ENCODE measurements around the gene NUP210L.

NUP210L gene

DNA sequence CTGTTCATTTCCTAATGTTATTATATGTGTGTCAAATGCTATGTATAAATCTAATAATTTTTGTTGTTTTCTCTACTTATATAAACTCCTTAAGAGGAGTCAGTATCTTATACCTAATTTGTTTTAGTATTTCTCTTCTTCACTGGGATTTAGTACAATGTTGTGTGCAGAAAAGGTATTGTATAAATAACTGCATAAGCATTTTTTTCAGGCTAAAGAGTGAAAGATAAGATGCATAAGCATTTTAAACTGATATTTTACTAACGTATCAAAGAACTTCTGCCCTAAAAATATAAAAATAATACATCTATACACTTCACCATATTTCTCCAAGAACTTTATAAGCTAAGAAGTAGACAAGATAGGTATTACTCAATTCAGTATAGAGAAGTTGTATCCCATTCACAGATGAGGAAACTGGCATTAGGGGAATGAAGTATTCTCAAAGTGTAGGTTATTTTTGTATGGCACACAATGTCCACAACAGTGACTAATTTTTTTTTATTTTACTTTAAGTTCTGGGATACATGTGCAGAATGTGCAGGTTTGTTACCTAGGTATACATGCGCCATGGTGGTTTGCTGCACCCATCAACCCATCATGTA lies 59.3 kb downstream of the NUP210L start:
- no peaks in the 10 kb centered on the region for H3F3A ChIP-seq (ENCODE audit: low read depth)
- H3K9ac ChIP-seq (ENCODE audit: low read depth, low read length, poor library complexity, severe bottlenecking) = no peak overlapping the region
- no peaks in the 10 kb centered on the region for H3K4me1 ChIP-seq (ENCODE audit: insufficient read depth, low read length, poor library complexity, severe bottlenecking)
- no peak for TF ChIP-seq EZH2phosphoT487 (IDR thresholded peaks at IDR 0.05; ENCODE audit: borderline replicate concordance)
- TF ChIP-seq, protein P1, sequence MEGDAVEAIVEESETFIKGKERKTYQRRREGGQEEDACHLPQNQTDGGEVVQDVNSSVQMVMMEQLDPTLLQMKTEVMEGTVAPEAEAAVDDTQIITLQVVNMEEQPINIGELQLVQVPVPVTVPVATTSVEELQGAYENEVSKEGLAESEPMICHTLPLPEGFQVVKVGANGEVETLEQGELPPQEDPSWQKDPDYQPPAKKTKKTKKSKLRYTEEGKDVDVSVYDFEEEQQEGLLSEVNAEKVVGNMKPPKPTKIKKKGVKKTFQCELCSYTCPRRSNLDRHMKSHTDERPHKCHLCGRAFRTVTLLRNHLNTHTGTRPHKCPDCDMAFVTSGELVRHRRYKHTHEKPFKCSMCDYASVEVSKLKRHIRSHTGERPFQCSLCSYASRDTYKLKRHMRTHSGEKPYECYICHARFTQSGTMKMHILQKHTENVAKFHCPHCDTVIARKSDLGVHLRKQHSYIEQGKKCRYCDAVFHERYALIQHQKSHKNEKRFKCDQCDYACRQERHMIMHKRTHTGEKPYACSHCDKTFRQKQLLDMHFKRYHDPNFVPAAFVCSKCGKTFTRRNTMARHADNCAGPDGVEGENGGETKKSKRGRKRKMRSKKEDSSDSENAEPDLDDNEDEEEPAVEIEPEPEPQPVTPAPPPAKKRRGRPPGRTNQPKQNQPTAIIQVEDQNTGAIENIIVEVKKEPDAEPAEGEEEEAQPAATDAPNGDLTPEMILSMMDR (conservative IDR thresholded peaks at IDR 0.05; ENCODE audit: low read length) = no peak
- H3K9me3 ChIP-seq (ENCODE audit: insufficient read depth, low read depth, low read length) = no peaks in the 10 kb centered on the region
- H3K4me3 ChIP-seq (ENCODE audit: low read length, poor library complexity, severe bottlenecking) = no peak overlapping the region
- no peaks in the 10 kb centered on the region for H3K79me2 ChIP-seq (ENCODE audit: insufficient read depth, low read length)
- no peaks in the 10 kb centered on the region for H4K20me1 ChIP-seq (ENCODE audit: insufficient read depth, low read length, poor library complexity, severe bottlenecking)
- H3K4me2 ChIP-seq (ENCODE audit: low read depth, low read length, poor library complexity, severe bottlenecking) = no peak overlapping the region
- no peaks in the 10 kb centered on the region for H3K9me2 ChIP-seq (replicated peaks; ENCODE audit: low read depth, low read length)
- no peak overlapping the region for H2AFZ ChIP-seq (ENCODE audit: low read length)
- no peaks in the 10 kb centered on the region for H3K36me3 ChIP-seq (ENCODE audit: insufficient read depth, low read length)
- H3K27me3 ChIP-seq (ENCODE audit: insufficient read depth, low read length, poor library complexity, severe bottlenecking) = no peaks in the 10 kb centered on the region

DNA sequence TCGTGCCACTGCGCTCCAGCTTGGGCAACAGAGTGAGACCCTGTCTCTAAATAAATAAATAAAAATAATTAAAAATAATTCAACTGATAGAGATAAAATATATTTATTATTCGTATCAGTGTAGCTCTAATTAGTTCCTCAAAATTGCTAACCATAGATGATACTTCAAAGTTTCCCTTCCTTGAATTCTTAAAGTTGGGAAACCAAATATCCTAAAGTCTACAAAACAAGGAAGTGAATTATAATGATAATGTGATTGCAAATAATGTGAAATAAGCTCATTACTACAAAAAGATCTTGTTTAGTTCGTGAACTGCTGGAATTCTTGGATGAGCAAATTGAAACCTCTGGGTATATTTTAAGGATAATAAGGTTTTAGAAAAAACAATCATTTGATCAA lies 60.5 kb downstream of the NUP210L start:
- no peaks in the 10 kb centered on the region for H3F3A ChIP-seq (ENCODE audit: low read depth)
- H3K4me1 ChIP-seq (ENCODE audit: insufficient read depth, low read length, poor library complexity, severe bottlenecking) = no peaks in the 10 kb centered on the region
- H3K79me2 ChIP-seq (ENCODE audit: insufficient read depth, low read length) = no peaks in the 10 kb centered on the region
- TF ChIP-seq EZH2phosphoT487 (IDR thresholded peaks at IDR 0.05; ENCODE audit: borderline replicate concordance) = no peak
- TF ChIP-seq, protein P1 (conservative IDR thresholded peaks at IDR 0.05; ENCODE audit: low read length) = no peak
- H3K9me3 ChIP-seq (ENCODE audit: insufficient read depth, low read depth, low read length) = no peaks in the 10 kb centered on the region
- H2AFZ ChIP-seq (ENCODE audit: low read length) = no peak overlapping the region
- no peak overlapping the region for H3K9ac ChIP-seq (ENCODE audit: low read depth, low read length, poor library complexity, severe bottlenecking)
- no peak overlapping the region for H3K4me3 ChIP-seq (ENCODE audit: low read length, poor library complexity, severe bottlenecking)
- no peaks in the 10 kb centered on the region for H3K36me3 ChIP-seq (ENCODE audit: insufficient read depth, low read length)
- H4K20me1 ChIP-seq (ENCODE audit: insufficient read depth, low read length, poor library complexity, severe bottlenecking) = no peaks in the 10 kb centered on the region
- H3K4me2 ChIP-seq (ENCODE audit: low read depth, low read length, poor library complexity, severe bottlenecking) = no peak overlapping the region
- H3K27me3 ChIP-seq (ENCODE audit: insufficient read depth, low read length, poor library complexity, severe bottlenecking) = no peaks in the 10 kb centered on the region
- H3K9me2 ChIP-seq (replicated peaks; ENCODE audit: low read depth, low read length) = no peaks in the 10 kb centered on the region

DNA sequence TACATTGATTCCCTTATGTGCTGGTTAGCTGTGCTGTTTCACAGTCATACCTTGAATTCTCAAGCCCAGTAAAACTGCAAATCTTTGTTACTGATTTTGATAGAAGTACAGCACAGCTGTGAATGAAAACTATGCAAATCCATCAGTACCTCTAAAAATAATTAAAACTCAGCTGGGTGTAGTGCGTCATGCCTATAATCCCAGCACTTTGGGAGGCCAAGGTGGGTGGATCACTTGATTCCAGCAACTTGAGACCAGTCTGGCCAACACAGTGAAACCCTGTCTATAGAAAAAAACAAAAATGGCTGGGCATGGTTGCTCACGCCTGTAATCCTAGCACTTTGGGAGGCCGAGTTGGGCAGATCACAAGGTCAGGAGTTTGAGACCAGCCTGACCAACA lies 61.2 kb downstream of the NUP210L start:
- no peaks in the 10 kb centered on the region for H3K36me3 ChIP-seq (ENCODE audit: insufficient read depth, low read length)
- H3K27me3 ChIP-seq (ENCODE audit: insufficient read depth, low read length, poor library complexity, severe bottlenecking) = no peaks in the 10 kb centered on the region
- H3K9me3 ChIP-seq (ENCODE audit: insufficient read depth, low read depth, low read length) = no peaks in the 10 kb centered on the region
- no peaks in the 10 kb centered on the region for H3K79me2 ChIP-seq (ENCODE audit: insufficient read depth, low read length)
- no peak overlapping the region for H2AFZ ChIP-seq (ENCODE audit: low read length)
- H4K20me1 ChIP-seq (ENCODE audit: insufficient read depth, low read length, poor library complexity, severe bottlenecking) = no peaks in the 10 kb centered on the region
- H3K4me2 ChIP-seq (ENCODE audit: low read depth, low read length, poor library complexity, severe bottlenecking) = no peak overlapping the region
- H3K9ac ChIP-seq (ENCODE audit: low read depth, low read length, poor library complexity, severe bottlenecking) = no peak overlapping the region
- no peaks in the 10 kb centered on the region for H3F3A ChIP-seq (ENCODE audit: low read depth)
- no peaks in the 10 kb centered on the region for H3K9me2 ChIP-seq (replicated peaks; ENCODE audit: low read depth, low read length)
- TF ChIP-seq EZH2phosphoT487 (IDR thresholded peaks at IDR 0.05; ENCODE audit: borderline replicate concordance) = no peak
- no peak overlapping the region for H3K4me3 ChIP-seq (ENCODE audit: low read length, poor library complexity, severe bottlenecking)
- no peaks in the 10 kb centered on the region for H3K4me1 ChIP-seq (ENCODE audit: insufficient read depth, low read length, poor library complexity, severe bottlenecking)

DNA sequence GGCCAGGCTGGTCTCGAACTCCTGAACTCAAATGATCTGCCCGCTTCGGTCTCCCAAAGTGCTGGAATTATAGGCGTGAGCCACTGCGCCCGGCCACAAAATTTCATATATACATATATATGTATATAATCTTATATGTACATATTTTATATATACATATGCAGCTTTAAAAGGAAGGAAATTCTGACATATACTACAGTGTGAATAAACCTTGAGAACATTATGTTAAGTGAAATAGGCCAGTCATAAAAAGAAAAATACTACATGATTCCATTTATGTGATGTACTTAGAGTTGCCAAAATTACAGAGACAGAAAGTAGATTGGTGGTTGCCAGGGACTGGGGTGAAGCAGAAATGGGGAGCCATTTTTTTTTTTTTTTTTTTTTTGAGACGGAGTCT lies 63.2 kb downstream of the NUP210L start:
- H3K79me2 ChIP-seq (ENCODE audit: insufficient read depth, low read length) = no peaks in the 10 kb centered on the region
- H3F3A ChIP-seq (ENCODE audit: low read depth) = no peaks in the 10 kb centered on the region
- no peaks in the 10 kb centered on the region for H4K20me1 ChIP-seq (ENCODE audit: insufficient read depth, low read length, poor library complexity, severe bottlenecking)
- H3K4me2 ChIP-seq (ENCODE audit: low read depth, low read length, poor library complexity, severe bottlenecking) = no peak overlapping the region
- no peaks in the 10 kb centered on the region for H3K9me3 ChIP-seq (ENCODE audit: insufficient read depth, low read depth, low read length)
- TF ChIP-seq, protein P1 (conservative IDR thresholded peaks at IDR 0.05; ENCODE audit: low read length) = no peak
- no peak for TF ChIP-seq EZH2phosphoT487 (IDR thresholded peaks at IDR 0.05; ENCODE audit: borderline replicate concordance)
- no peaks in the 10 kb centered on the region for H3K27me3 ChIP-seq (ENCODE audit: insufficient read depth, low read length, poor library complexity, severe bottlenecking)
- H3K9ac ChIP-seq (ENCODE audit: low read depth, low read length, poor library complexity, severe bottlenecking) = no peak overlapping the region
- H3K9me2 ChIP-seq (replicated peaks; ENCODE audit: low read depth, low read length) = no peaks in the 10 kb centered on the region
- no peak overlapping the region for H3K4me3 ChIP-seq (ENCODE audit: low read length, poor library complexity, severe bottlenecking)
- no peak overlapping the region for H2AFZ ChIP-seq (ENCODE audit: low read length)
- H3K4me1 ChIP-seq (ENCODE audit: insufficient read depth, low read length, poor library complexity, severe bottlenecking) = no peaks in the 10 kb centered on the region
- no peaks in the 10 kb centered on the region for H3K36me3 ChIP-seq (ENCODE audit: insufficient read depth, low read length)
